ENCODE measurements around the gene GDF7. TPM values are rescaled to one million over a fixed set of nuclear protein-coding genes. Genes with fewer than 3 reads are reported as not detected.

Gene GDF7
- total and polyA plus RNA-seq, 2 donors from 2014 or later, result 1.8 to 12.5 TPM

GRCh38 chr2:20717641-20718040 is 50.7 kb downstream of the GDF7 start:
- Histone ChIP-seq H3K36me3 (ENCODE audit: control insufficient read depth in 2 of 3, insufficient read depth in 3 of 3, low read length in 3 of 3) (peaks cover 0 to under 1% (median 0%) of the 10 kb centered on the region in 3 donors), H3K9me3 (ENCODE audit: control insufficient read depth in 2 of 3, insufficient read depth in 1 of 3, low read length in 3 of 3) (no peaks in the 10 kb centered on the region), H3K4me1 (ENCODE audit: control insufficient read depth in 2 of 3, insufficient read depth in 2 of 3, low read depth in 1 of 3, low read length in 3 of 3) (no peaks in the 10 kb centered on the region), H3K27ac (ENCODE audit: low read depth in 2 of 2, low read length in 2 of 2) (no peak overlapping the region), H3K9ac (ENCODE audit: low read length in 3 of 3) (no peak overlapping the region), H3K4me3 (ENCODE audit: low read length in 3 of 3) (no peak overlapping the region), H3K27me3 (ENCODE audit: control insufficient read depth, insufficient read depth, low read length) (no peaks in the 10 kb centered on the region)
- intact Hi-C loops (cut with DNase I), result no loop called here
- DNase-seq (no peak), FAIRE-seq (no peak)
- no peak for TF ChIP-seq CTCF (IDR thresholded peaks at IDR 0.05; ENCODE audit: borderline replicate concordance, extremely low read depth, insufficient read depth)

GRCh38 chr2:20722592-20723240 is 55.8 kb downstream of the GDF7 start:
- DNase-seq (no peak), FAIRE-seq (no peak)
- H3K27ac ChIP-seq (ENCODE audit: low read depth in 2 of 2, low read length in 2 of 2), result no peak overlapping the region
- peaks cover 0 to under 1% (median 0%) of the 10 kb centered on the region in 3 donors for H3K4me1 ChIP-seq (ENCODE audit: control insufficient read depth in 2 of 3, insufficient read depth in 2 of 3, low read depth in 1 of 3, low read length in 3 of 3)
- H3K4me3 ChIP-seq (ENCODE audit: low read length in 3 of 3), result no peak overlapping the region
- intact Hi-C loops (cut with DNase I), result no loop called here
- H3K9me3 ChIP-seq (ENCODE audit: control insufficient read depth in 2 of 3, insufficient read depth in 1 of 3, low read length in 3 of 3), result no peaks in the 10 kb centered on the region
- H3K9ac ChIP-seq (ENCODE audit: low read length in 3 of 3), result no peak overlapping the region
- H3K36me3 ChIP-seq (ENCODE audit: control insufficient read depth in 2 of 3, insufficient read depth in 3 of 3, low read length in 3 of 3), result peaks cover 0 to 2% (median 0%) of the 10 kb centered on the region in 3 donors
- H3K27me3 ChIP-seq (ENCODE audit: control insufficient read depth, insufficient read depth, low read length), result no peaks in the 10 kb centered on the region
- TF ChIP-seq CTCF (IDR thresholded peaks at IDR 0.05; ENCODE audit: borderline replicate concordance, extremely low read depth, insufficient read depth), result no peak

GRCh38 chr2:20723543-20723942 is 56.6 kb downstream of the GDF7 start:
- Histone ChIP-seq H3K9ac (ENCODE audit: low read length in 3 of 3) (no peak overlapping the region), H3K27me3 (ENCODE audit: control insufficient read depth, insufficient read depth, low read length) (no peaks in the 10 kb centered on the region), H3K4me1 (ENCODE audit: control insufficient read depth in 2 of 3, insufficient read depth in 2 of 3, low read depth in 1 of 3, low read length in 3 of 3) (peaks cover 0 to 6% (median 3%) of the 10 kb centered on the region in 3 donors), H3K9me3 (ENCODE audit: control insufficient read depth in 2 of 3, insufficient read depth in 1 of 3, low read length in 3 of 3) (no peaks in the 10 kb centered on the region), H3K4me3 (ENCODE audit: low read length in 3 of 3) (no peak overlapping the region), H3K36me3 (ENCODE audit: control insufficient read depth in 2 of 3, insufficient read depth in 3 of 3, low read length in 3 of 3) (peaks cover 0 to 2% (median 0%) of the 10 kb centered on the region in 3 donors), H3K27ac (ENCODE audit: low read depth in 2 of 2, low read length in 2 of 2) (no peak overlapping the region)
- DNase-seq (no peak), FAIRE-seq (no peak)
- no peak for TF ChIP-seq CTCF (IDR thresholded peaks at IDR 0.05; ENCODE audit: borderline replicate concordance, extremely low read depth, insufficient read depth)
- intact Hi-C loops (cut with DNase I), result no loop called here

All from kidney (tissue), 14 donors.